H9 (cell line): ENCODE results near the gene MORN1. TPM values are rescaled to one million over a fixed set of nuclear protein-coding genes. Genes with fewer than 3 reads are reported as not detected.

Source experiments
- DNase-seq: peaks from one replicate; pipeline ENCODE4 v3.0.0-alpha.2; 2017
- H2AFZ ChIP-seq: one replicate; pipeline ENCODE4 v1.6.1; 2013; ENCODE audit warnings: mild to moderate bottlenecking, low read length, control low read depth, moderate library complexity
- H2AK5ac ChIP-seq: 2 replicates; pipeline ENCODE4 v1.6.1; 2013; ENCODE audit warnings: low read length, control low read depth, mixed read lengths; ENCODE audit not compliant: insufficient read length
- H2BK120ac ChIP-seq: one replicate; pipeline ENCODE4 v1.6.1; 2013; ENCODE audit warnings: low read depth, mild to moderate bottlenecking, low read length, control low read depth, inconsistent platforms; ENCODE audit not compliant: poor library complexity, severe bottlenecking
- H2BK12ac ChIP-seq: 2 replicates; pipeline ENCODE4 v1.6.1; 2013; ENCODE audit warnings: low read length, control low read depth, mixed read lengths, low read depth; ENCODE audit not compliant: insufficient read length
- H2BK15ac ChIP-seq: 2 replicates; pipeline ENCODE4 v1.6.1; 2013; ENCODE audit warnings: low read depth, low read length, control low read depth
- H2BK20ac ChIP-seq: one replicate; pipeline ENCODE4 v1.6.1; 2013; ENCODE audit warnings: low read depth, mild to moderate bottlenecking, low read length, control low read depth, inconsistent platforms; ENCODE audit not compliant: poor library complexity, severe bottlenecking
- H2BK5ac ChIP-seq: 2 replicates; pipeline ENCODE4 v1.6.1; 2013; ENCODE audit warnings: low read length, control low read depth, mixed read lengths; ENCODE audit not compliant: insufficient read length
- H3K14ac ChIP-seq: 2 replicates; pipeline ENCODE4 v1.6.1; 2013; ENCODE audit warnings: low read length, control low read depth; ENCODE audit not compliant: insufficient read depth
- H3K18ac ChIP-seq: 2 replicates; pipeline ENCODE4 v1.6.1; 2013; ENCODE audit warnings: low read depth, mild to moderate bottlenecking, mixed read lengths, low read length, control low read depth; ENCODE audit not compliant: insufficient read length
- H3K23ac ChIP-seq: 2 replicates; pipeline ENCODE4 v1.6.1; 2013; ENCODE audit warnings: low read length, control low read depth, mixed read lengths, low read depth; ENCODE audit not compliant: insufficient read length
- H3K23me2 ChIP-seq: 2 replicates; pipeline ENCODE4 v1.6.1; 2013; ENCODE audit warnings: low read depth, mild to moderate bottlenecking, mixed read lengths, low read length, control low read depth; ENCODE audit not compliant: insufficient read length, poor library complexity, severe bottlenecking
- H3K27ac ChIP-seq: 2 replicates; pipeline ENCODE4 v1.5.1; 2013; ENCODE audit warnings: low read length, control low read depth, mixed read lengths, low read depth; ENCODE audit not compliant: insufficient read length
- H3K27me3 ChIP-seq: 2 replicates; pipeline ENCODE4 v1.6.1; 2013; ENCODE audit warnings: low read length, control low read depth, inconsistent platforms; ENCODE audit not compliant: insufficient read depth
- H3K4ac ChIP-seq: 2 replicates; pipeline ENCODE4 v1.6.1; 2013; ENCODE audit warnings: low read depth, mild to moderate bottlenecking, control low read depth, inconsistent platforms, low read length, moderate library complexity
- H3K4me1 ChIP-seq: 2 replicates; pipeline ENCODE4 v1.6.1; 2013; ENCODE audit warnings: low read length, control low read depth, inconsistent platforms; ENCODE audit not compliant: insufficient read depth
- H3K4me2 ChIP-seq: 2 replicates; pipeline ENCODE4 v1.6.1; 2013; ENCODE audit warnings: low read length, control low read depth, mixed read lengths; ENCODE audit not compliant: insufficient read length, insufficient read depth
- H3K56ac ChIP-seq: 2 replicates; pipeline ENCODE4 v1.6.1; 2013; ENCODE audit warnings: low read depth, mild to moderate bottlenecking, mixed read lengths, low read length, control low read depth; ENCODE audit not compliant: insufficient read length
- H3K79me1 ChIP-seq: 2 replicates; pipeline ENCODE4 v1.6.1; 2013; ENCODE audit warnings: low read depth, mild to moderate bottlenecking, moderate library complexity, low read length, control low read depth, inconsistent platforms; ENCODE audit not compliant: insufficient read depth, poor library complexity, severe bottlenecking
- H3K79me2 ChIP-seq: 2 replicates; pipeline ENCODE4 v1.6.1; 2013; ENCODE audit warnings: low read length, control low read depth, inconsistent platforms; ENCODE audit not compliant: insufficient read depth
- H3K9ac ChIP-seq: 2 replicates; pipeline ENCODE4 v1.6.1; 2013; ENCODE audit warnings: low read length, control low read depth, mixed read lengths; ENCODE audit not compliant: insufficient read length; ENCODE audit errors: extremely low read depth
- H3K9me3 ChIP-seq: one replicate; pipeline ENCODE4 v1.6.1; 2013; ENCODE audit warnings: low read depth, low read length, inconsistent platforms; ENCODE audit not compliant: control insufficient read depth
- H3T11ph ChIP-seq: one replicate; pipeline ENCODE4 v1.6.1; 2013; ENCODE audit warnings: mild to moderate bottlenecking, low read length, control low read depth, inconsistent platforms
- H4K20me1 ChIP-seq: one replicate; pipeline ENCODE4 v1.6.1; 2013; ENCODE audit not compliant: control insufficient read depth, insufficient read length, insufficient read depth
- H4K5ac ChIP-seq: 2 replicates; pipeline ENCODE4 v1.6.1; 2013; ENCODE audit warnings: low read depth, mild to moderate bottlenecking, mixed read lengths, low read length, control low read depth; ENCODE audit not compliant: insufficient read length
- H4K8ac ChIP-seq: replicated peaks from 2 replicates; pipeline ENCODE4 v1.6.1; 2013; ENCODE audit warnings: low read length, control low read depth, mixed read lengths, low read depth; ENCODE audit not compliant: insufficient read length
- H4K91ac ChIP-seq: 2 replicates; pipeline ENCODE4 v1.6.1; 2013; ENCODE audit warnings: low read depth, mild to moderate bottlenecking, moderate library complexity, mixed read lengths, low read length, control low read depth; ENCODE audit not compliant: insufficient read length
- H3K27ac Mint-ChIP-seq, 3 experiments: 2 replicates in 2 of 3; 3 replicates in 1 of 3; pipeline ENCODE4 v1.8.0; 2020 to 2021; ENCODE audit warnings: mixed read lengths in 3 of 3, mild to moderate bottlenecking in 1 of 3, moderate library complexity in 1 of 3
- H3K27me3 Mint-ChIP-seq: 2 replicates; pipeline ENCODE4 v1.8.0; 2021; ENCODE audit warnings: low read depth, mild to moderate bottlenecking, moderate library complexity, mixed read lengths
- H3K36me3 Mint-ChIP-seq, 3 experiments: 2 replicates in 2 of 3; 3 replicates in 1 of 3; pipeline ENCODE4 v1.8.0; 2020 to 2021; ENCODE audit warnings: low read depth in 3 of 3, mixed read lengths in 3 of 3; ENCODE audit not compliant: insufficient read depth in 1 of 3
- H3K4me1 Mint-ChIP-seq, 2 experiments: 2 replicates each; pipeline ENCODE4 v1.8.0; 2020; ENCODE audit warnings: mixed read lengths in 2 of 2
- H3K4me3 Mint-ChIP-seq, 2 experiments: 2 replicates in 1 of 2; 3 replicates in 1 of 2; pipeline ENCODE4 v1.8.0; 2020 to 2021; ENCODE audit warnings: mild to moderate bottlenecking in 2 of 2, mixed read lengths in 2 of 2, moderate library complexity in 1 of 2
- H3K9me3 Mint-ChIP-seq, 2 experiments: 2 replicates in 1 of 2; 3 replicates in 1 of 2; pipeline ENCODE4 v1.8.0; 2020; ENCODE audit warnings: mild to moderate bottlenecking in 2 of 2, mixed read lengths in 2 of 2, moderate library complexity in 1 of 2
- CTCF ChIP-seq: fragments of 200-600 bp; sonication (generic); conservative IDR thresholded peaks from 3 replicates; pipeline ENCODE4 v1.8.0; 2021; ENCODE audit warnings: antibody characterized with exemption, mild to moderate bottlenecking
- WGBS: extraction: QIAGEN DNeasy Blood & Tissue Kit; methylation state at CpG from one replicate; pipeline ENCODE4 v1.1.7; 2013; ENCODE audit warnings: missing lambda C conversion rate, low lambda C conversion rate, mixed read lengths; ENCODE audit not compliant: insufficient read length; ENCODE audit errors: extremely low coverage; 5-methylcytosine and 5-hydroxymethylcytosine counted together
- total RNA-seq: library from RNA; stranded (reverse); gene quantifications from 2 replicates; pipeline ENCODE4 v1.2.1, GENCODE V29; 2021

The MORN1 gene
- total RNA-seq, 1 experiment from 2014 or later: 12.7 TPM

DNA sequence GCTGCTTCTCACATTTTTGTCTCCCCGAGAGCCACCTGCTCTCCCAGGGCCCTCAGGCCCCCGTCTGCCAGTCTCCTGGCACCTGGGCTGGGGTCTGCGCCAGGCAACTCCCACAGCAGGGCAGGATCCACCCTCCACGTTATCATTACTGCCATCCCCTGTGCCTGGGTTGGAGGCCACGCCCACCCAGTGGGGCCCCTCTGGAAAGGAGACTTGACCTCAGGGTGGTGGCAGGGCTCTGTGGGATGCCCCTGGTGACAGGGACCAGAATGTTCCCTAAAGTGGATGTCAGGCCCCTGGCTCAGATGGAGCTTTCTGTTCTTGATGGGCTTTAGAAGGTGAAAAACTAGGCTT is 96.7 kb downstream of the MORN1 start:
- Mint-ChIP-seq H3K27ac (no peak overlapping the region), H3K27me3 (no peaks in the 10 kb centered on the region; the same call in 1 of the 2 replicates), H3K4me1 (peaks cover 31 to 32% of the 10 kb centered on the region in 2 experiments), H3K4me3 (no peak overlapping the region), H3K9me3 (no peaks in the 10 kb centered on the region; a peak in 1 of 5 replicates), H3K36me3 (peaks cover 0 to 8% (median 0%) of the 10 kb centered on the region in 3 experiments; a peak in 3 of 7 replicates)
- H3K79me1 ChIP-seq: peaks cover 10% of the 10 kb centered on the region
- no peaks in the 10 kb centered on the region for H3K9me3 ChIP-seq
- H3K18ac ChIP-seq: no peak overlapping the region
- H2AFZ ChIP-seq: no peak overlapping the region
- H2BK5ac ChIP-seq: no peak overlapping the region
- WGBS: no CpG with 5 or more reads among the region's 5 CpGs
- no peak overlapping the region for H4K91ac ChIP-seq
- no peak overlapping the region for H3K27ac ChIP-seq
- H3K56ac ChIP-seq: no peak overlapping the region
- no peaks in the 10 kb centered on the region for H3K4me1 ChIP-seq
- H3K9ac ChIP-seq: no peak overlapping the region
- no peak overlapping the region for H2AK5ac ChIP-seq
- H3K27me3 ChIP-seq: no peaks in the 10 kb centered on the region
- H3K14ac ChIP-seq: no peak overlapping the region
- no peaks in the 10 kb centered on the region for H3K23me2 ChIP-seq
- peaks cover 35% of the 10 kb centered on the region; the same call in 1 of the 2 replicates for H3K79me2 ChIP-seq
- no peak overlapping the region for H2BK20ac ChIP-seq
- peaks cover 4% of the 10 kb centered on the region for H4K20me1 ChIP-seq
- no peak overlapping the region for H3K4ac ChIP-seq
- no peak overlapping the region for H3K23ac ChIP-seq
- no peak overlapping the region for H2BK120ac ChIP-seq
- no peak overlapping the region for H3T11ph ChIP-seq
- H2BK12ac ChIP-seq: no peak overlapping the region
- H2BK15ac ChIP-seq: no peak overlapping the region
- no peak for DNase-seq
- no peak overlapping the region for H4K5ac ChIP-seq
- H4K8ac ChIP-seq: no peak overlapping the region
- no peak for TF ChIP-seq CTCF
- no peak overlapping the region for H3K4me2 ChIP-seq
